ENCODE measurements around the gene GNG12. TPM values are rescaled to one million over a fixed set of nuclear protein-coding genes. Genes with fewer than 3 reads are reported as not detected.
A peak's percentile ranks its signal among the peaks of the same experiment; 100 is the strongest.

Gene GNG12
- total RNA-seq, 1 experiment from 2014 or later, result 224 TPM

DNA sequence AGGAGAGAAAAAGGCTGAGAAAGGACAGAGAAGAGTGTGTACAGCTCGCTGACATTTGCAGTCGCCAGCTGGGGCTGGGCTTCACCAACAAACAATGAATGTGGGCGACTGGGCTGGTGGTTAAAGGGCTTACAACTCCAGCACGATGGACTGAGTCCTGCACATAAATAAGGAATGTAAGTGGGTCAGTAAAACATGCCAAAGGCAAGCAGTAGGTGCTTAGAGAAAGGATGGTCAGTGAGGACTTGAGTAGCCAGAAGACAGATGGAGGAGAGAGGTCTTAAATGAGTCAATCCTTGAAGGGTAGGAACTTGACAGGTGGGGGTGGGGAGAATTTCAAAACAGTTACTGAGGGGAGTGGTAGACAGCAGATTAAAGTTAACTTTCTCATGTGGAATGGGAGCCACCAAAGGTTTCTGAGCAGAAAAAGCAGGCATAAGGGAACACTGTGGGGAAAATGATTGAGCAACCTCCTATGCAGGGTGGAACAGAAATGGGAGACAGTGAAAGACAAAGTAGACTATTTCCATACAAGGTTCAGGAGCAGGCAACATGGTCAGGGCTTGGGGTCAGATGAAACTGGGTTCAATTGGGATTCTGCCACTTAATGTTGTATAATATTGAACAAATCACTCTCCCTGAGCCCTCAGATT, 110.8 kb downstream of the GNG12 start:
- DNase-seq, result no peak

DNA sequence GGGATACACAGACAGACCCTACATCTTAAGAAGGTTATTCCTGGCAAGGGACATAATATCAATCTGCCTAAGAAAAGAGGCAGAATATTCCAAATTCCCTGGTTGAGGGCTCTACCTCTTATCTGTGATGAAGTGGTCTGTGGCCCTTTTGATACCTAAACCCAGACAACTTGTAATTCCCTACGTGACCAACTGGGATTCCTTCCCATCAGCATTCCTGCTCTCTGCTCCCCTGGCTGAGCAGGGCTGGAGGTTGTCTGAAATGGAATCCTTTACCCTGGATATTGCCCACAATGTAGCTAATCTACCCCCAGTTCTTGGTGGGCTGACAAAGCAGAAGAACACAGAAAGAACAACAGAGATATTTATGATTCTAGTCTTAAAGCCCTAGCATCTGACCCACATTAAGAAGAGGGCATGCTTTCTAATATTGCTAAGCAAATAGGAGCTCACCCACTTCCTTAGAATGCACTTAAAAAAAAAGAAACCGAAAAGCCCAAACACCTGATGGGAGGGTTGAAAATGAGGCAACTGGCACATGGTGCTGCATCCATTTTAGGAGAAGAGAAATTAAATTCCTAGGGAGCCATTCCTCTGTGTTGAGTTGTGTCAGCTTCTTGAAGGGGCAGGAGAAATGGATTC, 111.5 kb downstream of the GNG12 start:
- Histone ChIP-seq H3K9me3 (no peaks in the 10 kb centered on the region), H3K4me3 (no peak overlapping the region), H3K27me3 (no peaks in the 10 kb centered on the region), H3K36me3 (peaks cover 14% of the 10 kb centered on the region)
- no peak for DNase-seq

More for the DNA sequence above, 110.8 kb downstream of the GNG12 start:
- no peaks in the 10 kb centered on the region for H3K9me3 ChIP-seq
- H3K36me3 ChIP-seq, result peaks cover 21% of the 10 kb centered on the region
- H3K4me3 ChIP-seq, result no peak overlapping the region
- no peaks in the 10 kb centered on the region for H3K27me3 ChIP-seq

DNA sequence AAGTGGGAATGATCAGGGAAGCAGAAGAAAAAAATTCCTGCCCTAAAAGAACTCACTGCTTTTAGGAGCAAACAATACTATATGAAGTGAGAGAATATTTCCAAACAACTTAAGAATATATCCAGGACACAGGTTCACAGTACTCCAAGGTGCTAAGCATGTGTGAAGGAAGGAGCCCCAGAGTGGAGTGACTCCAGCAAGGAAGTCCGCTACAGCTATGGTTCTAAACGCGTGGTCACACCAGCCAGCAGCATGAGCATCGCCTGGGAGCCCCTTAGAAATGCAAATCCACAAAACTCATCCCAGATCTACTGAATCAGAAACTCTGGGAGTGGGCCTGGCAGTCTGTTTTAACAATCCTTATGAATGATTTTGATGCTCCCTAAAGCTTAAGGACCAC, 112.2 kb downstream of the GNG12 start:
- no peak for DNase-seq
- no peak overlapping the region for H3K4me3 ChIP-seq
- peaks cover 9% of the 10 kb centered on the region for H3K36me3 ChIP-seq
- H3K27me3 ChIP-seq, result no peaks in the 10 kb centered on the region
- H3K9me3 ChIP-seq, result no peaks in the 10 kb centered on the region

DNA sequence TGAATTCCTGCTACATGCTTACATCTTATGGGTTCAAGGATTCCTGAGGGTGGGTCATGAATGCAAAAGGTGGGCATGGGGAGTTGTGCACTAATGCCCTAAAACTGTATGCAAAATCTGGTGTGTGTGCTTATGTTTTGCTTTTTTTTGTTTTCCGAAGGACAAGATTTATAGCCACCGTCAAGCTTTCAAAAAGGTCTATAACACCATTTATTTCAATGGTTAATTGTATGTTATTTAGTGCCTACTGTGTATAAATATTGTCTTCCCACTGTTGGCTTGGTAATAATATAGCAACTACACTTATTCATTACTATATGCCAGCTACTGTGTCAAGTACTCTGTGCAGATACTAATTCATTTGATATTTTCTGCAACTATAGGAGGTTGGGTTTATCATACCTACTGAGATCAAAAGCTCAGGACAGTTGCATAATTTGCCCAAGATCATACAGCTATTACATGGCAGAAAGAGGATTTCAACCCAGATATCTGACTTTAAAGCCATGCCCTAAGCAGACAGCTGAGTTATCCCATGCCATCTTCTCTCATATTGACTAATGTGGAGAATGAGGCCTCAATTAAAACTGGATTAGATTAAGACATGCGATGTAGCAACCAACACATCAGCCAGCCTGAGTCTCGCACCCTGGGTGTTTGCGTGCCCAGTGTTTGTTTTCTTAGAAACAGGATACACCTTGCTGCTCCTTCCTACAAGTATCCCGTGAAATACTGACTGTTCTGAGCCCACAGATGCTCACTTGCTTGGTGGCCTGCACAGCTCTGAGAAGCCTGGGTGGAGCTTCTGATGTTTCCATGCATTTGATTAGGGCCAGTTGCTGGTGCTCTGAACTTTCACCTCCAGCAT, 113.7 kb downstream of the GNG12 start:
- H3K9me3 ChIP-seq, result no peaks in the 10 kb centered on the region
- DNase-seq, result no peak
- H3K27me3 ChIP-seq, result no peaks in the 10 kb centered on the region
- peaks cover 3% of the 10 kb centered on the region; the same call in 1 of the 2 replicates for H3K36me3 ChIP-seq
- H3K4me3 ChIP-seq, result no peak overlapping the region

DNA sequence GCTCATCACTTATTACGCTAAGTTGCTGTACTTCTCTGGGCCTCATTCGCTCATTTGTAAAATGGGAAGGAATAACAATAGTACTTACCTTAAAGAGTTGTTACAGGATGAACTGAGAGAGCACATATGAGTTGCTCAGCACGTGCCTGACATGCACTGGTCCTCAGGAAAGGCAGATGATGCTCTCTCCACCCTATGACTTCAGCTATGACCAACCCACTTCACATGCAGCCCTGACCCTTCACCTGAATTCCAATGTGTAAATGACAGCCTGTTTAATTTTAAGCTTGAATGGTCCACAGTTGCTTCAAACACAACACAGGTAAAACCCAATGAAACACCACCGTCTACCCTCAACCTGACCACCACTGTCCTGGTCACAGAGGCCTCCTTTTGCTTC, 115.4 kb downstream of the GNG12 start:
- H3K36me3 ChIP-seq, result peaks cover 5% of the 10 kb centered on the region; the same call in 1 of the 2 replicates
- no peaks in the 10 kb centered on the region for H3K27me3 ChIP-seq
- no peaks in the 10 kb centered on the region for H3K9me3 ChIP-seq
- no peak overlapping the region for H3K4me3 ChIP-seq
- DNase-seq, result peak; percentile 41

DNA sequence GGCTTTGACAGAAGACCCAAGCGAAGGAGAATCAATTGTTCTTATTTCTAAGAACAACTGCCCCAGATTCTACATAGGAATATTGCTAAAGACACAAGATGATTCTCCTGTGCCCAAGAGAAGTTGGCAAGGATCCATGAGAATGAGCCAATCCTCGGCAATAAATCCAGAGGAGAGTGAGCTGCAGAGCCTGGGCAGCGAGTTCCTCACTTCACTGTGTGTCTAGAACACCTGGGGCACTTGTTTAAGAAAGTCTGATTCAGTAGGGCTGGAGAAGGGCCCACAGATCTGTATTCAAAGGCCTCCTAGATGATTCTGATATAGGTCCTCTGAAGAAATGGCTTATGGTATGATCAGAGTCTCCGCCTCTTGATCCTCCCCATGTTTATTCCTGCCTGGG, 116.5 kb downstream of the GNG12 start:
- DNase-seq, result peak; percentile 61
- H3K27me3 ChIP-seq, result no peaks in the 10 kb centered on the region
- H3K9me3 ChIP-seq, result no peaks in the 10 kb centered on the region
- no peak overlapping the region for H3K4me3 ChIP-seq
- peaks cover 5% of the 10 kb centered on the region; the same call in 1 of the 2 replicates for H3K36me3 ChIP-seq

DNA sequence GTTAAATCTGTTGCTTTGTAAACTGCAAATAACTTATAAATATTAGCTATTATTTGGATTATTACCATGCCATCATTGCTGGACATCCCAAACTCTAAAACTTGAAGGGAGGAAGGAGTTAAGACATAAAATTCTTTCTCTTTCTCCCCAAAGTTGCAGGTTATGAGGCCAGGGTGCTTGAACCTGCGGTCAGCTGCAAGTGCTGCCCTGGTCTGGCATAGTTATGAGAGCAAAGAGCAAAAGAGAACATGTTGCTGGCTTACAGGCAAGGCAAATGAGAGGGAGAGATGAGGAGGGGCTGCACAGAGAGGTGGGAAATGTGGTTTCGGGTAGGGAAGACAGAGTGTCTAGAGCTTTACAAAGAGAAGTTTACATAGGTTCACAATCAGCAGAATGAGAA, 117.4 kb downstream of the GNG12 start:
- no peaks in the 10 kb centered on the region for H3K9me3 ChIP-seq
- DNase-seq, result no peak

DNA sequence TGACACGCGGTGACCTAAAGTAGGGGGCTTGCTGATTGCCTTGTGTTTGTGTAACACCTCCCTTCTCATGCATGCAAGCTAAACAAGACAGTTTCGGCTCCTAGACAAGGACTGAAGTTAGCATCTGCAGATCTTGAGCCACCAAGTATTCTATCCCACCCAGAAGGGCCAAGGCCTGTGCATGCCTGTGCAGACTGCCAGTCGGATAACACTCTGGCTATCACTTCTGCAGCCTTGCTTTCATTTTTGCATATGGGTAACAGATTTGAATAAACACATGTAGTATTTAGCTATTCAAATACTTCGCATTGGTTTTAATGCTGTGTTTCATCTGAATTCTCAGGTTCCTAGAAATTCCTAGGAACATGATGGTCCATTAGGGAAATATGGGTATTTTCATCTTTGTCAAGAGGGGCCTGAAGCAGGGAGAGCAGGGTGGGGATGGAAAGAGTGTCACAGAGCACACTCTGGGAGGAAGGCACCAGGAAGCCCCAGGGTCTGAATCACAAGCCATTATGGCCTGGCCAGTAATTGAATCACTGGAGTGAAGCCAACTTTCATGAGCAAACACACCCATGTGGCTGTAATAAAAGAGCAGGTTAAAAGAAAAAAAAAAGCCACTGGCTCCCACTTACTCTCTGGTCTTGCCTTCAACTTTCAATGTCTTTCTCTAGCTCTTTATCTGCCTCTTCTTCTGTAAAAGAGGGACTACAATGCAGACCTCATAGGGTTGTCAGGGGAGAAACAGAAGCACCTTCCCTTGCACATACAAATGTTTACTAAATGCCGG, 120.0 kb downstream of the GNG12 start:
- peak; percentile 71 for DNase-seq
- Histone ChIP-seq H3K9me3 (no peaks in the 10 kb centered on the region), H3K36me3 (peaks cover 14% of the 10 kb centered on the region), H3K4me3 (no peak overlapping the region), H3K27me3 (no peaks in the 10 kb centered on the region)

More for the DNA sequence above, 117.4 kb downstream of the GNG12 start:
- Histone ChIP-seq H3K36me3 (peaks cover 10% of the 10 kb centered on the region), H3K4me3 (no peak overlapping the region), H3K27me3 (no peaks in the 10 kb centered on the region)

DNA sequence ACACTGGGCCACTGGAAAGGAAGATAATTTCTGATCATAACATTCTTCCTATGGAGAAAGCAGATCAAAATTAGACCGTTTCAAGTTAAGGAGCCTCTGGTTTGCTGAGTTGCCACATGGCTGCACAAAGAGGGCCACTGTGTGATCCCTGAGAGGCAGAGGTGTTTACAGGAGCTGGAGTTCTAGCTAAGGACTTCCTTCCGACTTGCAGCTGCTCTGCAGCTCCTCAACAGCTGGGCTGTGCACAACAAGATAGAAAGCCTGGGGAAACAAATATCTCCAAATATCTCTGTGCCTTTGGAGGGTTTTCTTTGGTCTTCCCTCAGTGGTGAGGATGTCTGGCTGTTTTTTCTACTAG, 121.4 kb downstream of the GNG12 start:
- H3K4me3 ChIP-seq, result no peak overlapping the region
- no peak for DNase-seq
- no peaks in the 10 kb centered on the region for H3K27me3 ChIP-seq
- H3K9me3 ChIP-seq, result no peaks in the 10 kb centered on the region
- H3K36me3 ChIP-seq, result peaks cover 24% of the 10 kb centered on the region

DNA sequence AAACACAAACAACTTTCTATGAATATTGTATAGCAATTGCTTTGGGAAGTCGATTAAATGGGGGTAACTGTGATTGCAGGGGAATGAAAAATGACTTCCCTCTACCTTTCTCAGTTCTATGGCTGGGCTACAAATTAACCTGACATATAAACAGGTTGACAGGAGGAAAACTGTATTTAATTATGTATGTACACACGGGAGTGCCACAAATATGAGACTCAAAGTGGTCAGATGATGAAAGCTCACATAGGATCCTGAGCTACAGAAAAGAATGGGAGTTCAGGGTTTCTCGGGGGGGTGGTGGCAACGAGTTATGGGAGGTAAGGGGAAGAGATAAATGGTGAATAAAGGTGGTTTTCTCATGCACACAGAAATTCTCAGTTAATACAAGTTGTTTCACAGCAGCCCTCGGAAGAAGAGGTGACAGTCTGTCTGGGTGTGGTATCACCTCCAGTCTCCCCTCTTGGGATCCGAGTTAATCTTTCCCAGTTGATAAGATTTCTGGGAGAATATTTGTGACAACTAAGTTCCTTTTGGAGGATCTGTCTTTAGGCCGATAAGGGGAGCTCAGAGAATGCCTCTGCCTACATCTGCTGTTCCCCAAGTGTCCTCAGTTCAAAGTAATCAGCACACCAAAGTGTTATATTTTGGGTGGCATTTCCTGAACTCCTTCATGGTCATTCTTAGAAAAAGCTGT, 122.0 kb downstream of the GNG12 start:
- H3K9me3 ChIP-seq, result no peaks in the 10 kb centered on the region
- DNase-seq, result no peak
- no peak overlapping the region for H3K4me3 ChIP-seq
- H3K36me3 ChIP-seq, result peaks cover 26% of the 10 kb centered on the region
- no peaks in the 10 kb centered on the region for H3K27me3 ChIP-seq

DNA sequence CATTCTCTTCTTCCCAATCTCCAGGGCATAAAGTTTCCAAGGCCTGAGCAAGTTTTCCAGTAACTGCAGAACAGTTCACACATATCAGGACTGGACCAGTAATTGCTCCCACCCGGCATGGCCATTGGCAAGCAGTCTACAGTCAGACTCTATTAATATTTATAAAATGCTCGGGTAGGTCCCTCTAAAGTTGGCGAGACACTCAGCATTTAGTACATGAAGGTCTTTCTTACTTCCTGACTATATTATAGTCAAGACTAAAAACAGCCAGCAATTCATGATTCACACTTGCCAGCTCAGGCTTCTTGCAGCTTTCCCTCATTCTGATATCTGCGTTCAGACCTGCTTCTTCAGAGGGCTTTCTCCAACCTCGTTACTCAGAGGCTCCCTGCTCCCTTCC, 122.8 kb downstream of the GNG12 start:
- Histone ChIP-seq H3K9me3 (no peaks in the 10 kb centered on the region), H3K27me3 (no peaks in the 10 kb centered on the region), H3K4me3 (no peak overlapping the region), H3K36me3 (peaks cover 32% of the 10 kb centered on the region)
- DNase-seq, result peak; percentile 46

DNA sequence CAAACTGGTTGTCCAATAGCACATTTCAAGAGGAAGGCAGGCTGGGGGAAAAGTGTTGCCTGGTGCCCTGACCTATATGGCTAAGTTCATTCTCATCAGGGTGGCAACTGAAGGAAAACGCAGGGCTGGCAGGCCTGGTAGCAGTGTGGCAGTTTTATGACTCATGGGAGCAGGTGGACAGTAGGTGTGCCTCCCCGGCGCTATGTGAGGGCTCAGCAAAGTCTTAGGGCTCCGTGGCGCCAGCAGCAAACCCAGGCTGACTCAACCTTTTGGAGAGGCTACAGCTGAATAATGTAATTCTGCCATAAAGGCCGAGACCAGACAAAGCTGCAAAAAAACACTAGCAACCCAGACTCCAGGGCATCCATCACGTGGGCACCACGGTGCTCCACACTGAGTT, 124.7 kb downstream of the GNG12 start:
- Histone ChIP-seq H3K4me3 (no peak overlapping the region), H3K36me3 (peaks cover 50% of the 10 kb centered on the region), H3K27me3 (no peaks in the 10 kb centered on the region), H3K9me3 (no peaks in the 10 kb centered on the region)
- DNase-seq, result no peak

DNA sequence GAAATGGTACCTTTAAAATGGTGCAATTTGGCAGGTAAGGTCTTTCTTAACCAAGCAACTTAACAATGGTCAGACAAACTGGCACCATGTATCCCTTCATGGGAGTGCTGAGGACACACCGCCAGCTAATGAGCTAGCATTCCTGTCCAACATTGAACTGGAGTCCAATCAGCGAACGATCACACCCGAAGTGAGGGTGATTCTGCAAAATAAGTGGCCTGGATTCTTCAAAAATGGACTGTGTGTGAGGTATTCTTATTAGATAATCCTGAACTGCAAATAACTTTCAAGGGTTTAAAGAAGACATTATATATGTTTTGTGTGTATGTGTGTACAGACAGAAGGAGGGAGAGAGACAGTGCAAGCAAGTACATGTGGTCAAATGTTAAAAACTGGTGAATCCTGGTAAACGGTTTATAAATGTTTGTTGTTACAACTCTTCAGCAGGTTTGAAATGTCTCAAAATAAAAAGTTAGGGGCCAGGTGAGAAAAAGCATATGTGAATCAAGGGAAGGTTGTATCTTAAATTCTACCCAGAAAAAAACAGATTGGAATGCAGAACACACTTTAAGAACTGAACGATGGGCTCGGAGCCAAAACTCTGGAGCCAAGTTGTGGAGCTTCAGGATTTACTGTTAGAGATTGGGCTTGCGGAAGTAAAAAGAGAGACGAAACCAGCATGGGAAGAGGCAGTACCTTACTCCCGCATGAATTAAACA, 127.4 kb downstream of the GNG12 start:
- Histone ChIP-seq H3K4me3 (no peak overlapping the region), H3K36me3 (peaks cover 57% of the 10 kb centered on the region), H3K9me3 (no peaks in the 10 kb centered on the region), H3K27me3 (no peaks in the 10 kb centered on the region)
- no peak for DNase-seq

DNA sequence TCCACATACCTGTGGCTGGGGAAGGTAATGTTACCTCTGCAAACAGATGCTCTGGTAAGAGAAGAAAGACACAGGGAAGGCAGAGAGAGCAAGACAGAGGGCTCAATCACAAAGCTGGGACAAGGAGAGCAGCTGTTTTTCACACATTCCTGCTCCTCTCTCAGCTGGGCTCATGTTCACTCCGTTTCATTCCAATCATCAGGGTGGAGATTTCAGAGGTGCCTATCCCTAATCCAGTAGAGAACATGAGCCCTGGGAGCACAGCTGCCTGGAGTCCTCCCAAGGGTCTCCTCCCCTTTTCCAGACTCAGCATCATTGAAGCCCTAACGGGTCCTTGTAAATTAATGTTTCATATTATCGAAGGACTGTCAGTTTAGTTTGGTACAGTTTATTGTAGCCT, 128.9 kb downstream of the GNG12 start:
- Histone ChIP-seq H3K4me3 (no peak overlapping the region), H3K36me3 (peaks cover 64% of the 10 kb centered on the region), H3K27me3 (no peaks in the 10 kb centered on the region), H3K9me3 (no peaks in the 10 kb centered on the region)
- DNase-seq, result no peak

DNA sequence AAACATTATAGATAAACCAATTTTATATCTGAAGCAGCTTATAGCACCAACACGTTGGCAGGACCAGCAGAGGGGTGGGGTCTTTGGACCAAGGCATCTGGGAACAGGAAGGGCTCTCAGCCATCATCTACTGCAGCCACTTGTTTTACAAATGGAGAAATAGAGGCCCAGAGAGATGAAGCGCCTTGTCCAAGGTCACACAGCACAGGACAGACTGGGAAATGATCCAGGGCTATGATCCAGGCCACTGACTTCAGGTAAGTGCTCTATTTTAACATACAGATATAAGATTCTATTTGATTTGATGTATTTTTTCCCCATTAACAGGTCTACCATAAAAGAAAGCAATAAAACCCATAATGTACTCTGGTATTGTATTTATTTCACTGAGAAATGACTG, 131.4 kb downstream of the GNG12 start:
- H3K9me3 ChIP-seq, result no peaks in the 10 kb centered on the region
- H3K4me3 ChIP-seq, result no peak overlapping the region
- no peak for DNase-seq
- no peaks in the 10 kb centered on the region for H3K27me3 ChIP-seq
- H3K36me3 ChIP-seq, result peaks cover 52% of the 10 kb centered on the region
